Aorta (tissue), 5 donors: Measurements from ENCODE around the gene ACAD8. TPM values are rescaled to one million over a fixed set of nuclear protein-coding genes. Genes with fewer than 3 reads are reported as not detected.

Experiments
- ATAC-seq: fragments of 200-7000 bp; cut with Tn5 transposase; one replicate; pipeline ENCODE4 v1.9.1; 2022; ENCODE audit warnings: moderate library complexity; ENCODE audit not compliant: low FRiP score
- DNase-seq, 2 donors: peaks; one replicate each; pipeline ENCODE4 v3.0.0-alpha.2; 2020
- H3K27ac ChIP-seq, 2 donors: one replicate each; pipeline ENCODE4 v1.5.1; 2013; ENCODE audit warnings: low read length in 2 of 2, mild to moderate bottlenecking in 2 of 2, moderate library complexity in 2 of 2, control low read depth in 1 of 2, inconsistent platforms in 1 of 2, low read depth in 1 of 2
- H3K27me3 ChIP-seq, 2 donors: one replicate each; pipeline ENCODE4 v1.6.1; 2013; ENCODE audit warnings: control low read depth in 1 of 2, low read length in 1 of 2, mild to moderate bottlenecking in 1 of 2, moderate library complexity in 1 of 2; ENCODE audit not compliant: insufficient read depth in 2 of 2, control insufficient read depth in 1 of 2
- H3K36me3 ChIP-seq, 2 donors: one replicate each; pipeline ENCODE4 v1.6.1; 2013; ENCODE audit warnings: control low read depth in 1 of 2, low read length in 1 of 2, mild to moderate bottlenecking in 1 of 2; ENCODE audit not compliant: insufficient read depth in 2 of 2, control insufficient read depth in 1 of 2
- H3K4me1 ChIP-seq, 2 donors: one replicate each; pipeline ENCODE4 v1.6.1; 2013; ENCODE audit warnings: low read length in 2 of 2, control low read depth in 1 of 2, mild to moderate bottlenecking in 1 of 2, moderate library complexity in 1 of 2; ENCODE audit not compliant: insufficient read depth in 2 of 2, control insufficient read depth in 1 of 2
- H3K4me3 ChIP-seq, 2 donors: one replicate each; pipeline ENCODE4 v1.5.1; 2013; ENCODE audit warnings: low read length in 2 of 2, control low read depth in 1 of 2, mild to moderate bottlenecking in 1 of 2
- H3K9me3 ChIP-seq: one replicate; pipeline ENCODE4 v1.6.1; 2013; ENCODE audit warnings: mild to moderate bottlenecking, low read length; ENCODE audit not compliant: control insufficient read depth
- WGBS, 2 donors: extraction: QIAGEN DNeasy Blood & Tissue Kit; methylation state at CpG; one replicate each; pipeline ENCODE4 v1.1.7; 2013; 5-methylcytosine and 5-hydroxymethylcytosine counted together
- intact Hi-C, 2 donors: fragments of 100-400 bp; cut with DNase I; formaldehyde crosslinking; loops; one replicate each; pipeline versions ENCODE4 v1.14.2 to v1.15.0; 2022
- polyA plus RNA-seq, 2 donors: library from polyadenylated mRNA; stranded (reverse); fragments of 200-250 nt; gene quantifications; one replicate each; pipeline ENCODE4 v1.2.3, GENCODE V29; 2013
- total RNA-seq, 2 donors: library from RNA; stranded (reverse); fragmentation: NEBNext Ultra II Directional; extraction: Animal tissue kit (Norgen Biotek cat#: 25700); gene quantifications; one replicate each; pipeline ENCODE4 v1.2.1, GENCODE V29; 2021
- donor health status: healthy with polysubstance abuse.
- donor health status: Bipolar disorder and iron deficiency.
- donor health status: DM: no; HTN: no; CAD: no.
- donor health status: DM: no; HTN: no; CAD: no.
- donor health status: DM: yes; HTN: yes; CAD: no.

Gene ACAD8
- total and polyA plus RNA-seq, 4 donors = 7.8 to 25.3 (median 19.6) TPM

DNA sequence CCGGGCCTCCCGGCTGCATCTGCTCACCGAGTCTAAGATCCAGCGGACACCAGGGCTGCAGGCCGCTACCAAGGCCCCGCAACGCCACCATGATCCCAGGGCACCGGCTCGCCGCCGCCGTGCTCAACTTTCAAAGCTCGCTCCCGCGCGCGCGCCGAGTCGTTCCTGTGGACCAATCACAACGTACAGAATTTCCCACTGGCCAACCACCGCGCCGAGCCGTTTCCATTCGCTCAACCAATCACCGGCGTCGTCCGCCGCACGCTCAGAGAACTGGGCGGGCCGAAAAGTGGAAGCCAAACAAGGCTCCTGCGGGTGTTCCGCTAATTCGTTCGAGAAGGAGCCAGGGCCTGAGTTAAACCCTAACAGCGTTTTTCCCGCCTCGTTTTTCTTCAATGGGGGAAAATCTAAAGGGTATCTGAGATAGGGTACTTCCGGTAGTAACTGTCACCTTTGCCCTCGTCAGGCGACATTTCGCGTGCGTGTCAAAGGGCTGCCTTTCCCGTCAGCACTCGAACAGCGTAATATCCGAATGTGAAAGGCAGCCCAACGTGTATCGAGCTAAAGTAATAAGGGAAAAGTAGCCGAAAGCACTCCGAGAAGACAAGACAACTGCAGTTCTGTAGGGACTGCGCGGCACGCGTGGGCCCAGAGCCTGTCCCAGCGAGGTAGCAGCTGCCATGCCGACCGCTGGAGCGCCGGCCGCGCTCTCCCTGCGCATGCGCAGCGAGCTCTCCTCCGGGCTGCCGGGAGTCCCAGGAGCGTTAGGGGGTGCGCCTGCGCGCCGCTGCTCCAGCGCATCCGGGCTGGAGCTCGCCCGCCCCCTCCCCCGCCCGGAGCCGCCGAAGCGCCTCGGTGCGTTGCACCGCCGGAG, 29.3 kb upstream of the ACAD8 start, which contains the start of the genes NCAPD3 and VPS26B:
TSS of gene NCAPD3 (minus strand) at position 132 of the 874 bp plus-strand sequence. CDS start at position 91, 41 bp downstream.
TSS of gene VPS26B (plus strand) at position 836 of the 874 bp plus-strand sequence. CDS start 452 bp downstream, outside the sequence.
- intact Hi-C loops = loop anchor here in 1 of 2 donors (10.0 kb wide), 1 partner anchor 169 kb away; no protein-coding TSS in a partner anchor
- WGBS, 2 donors = 0% methylated on average over 72 to 89 of the region's 89 CpGs

DNA sequence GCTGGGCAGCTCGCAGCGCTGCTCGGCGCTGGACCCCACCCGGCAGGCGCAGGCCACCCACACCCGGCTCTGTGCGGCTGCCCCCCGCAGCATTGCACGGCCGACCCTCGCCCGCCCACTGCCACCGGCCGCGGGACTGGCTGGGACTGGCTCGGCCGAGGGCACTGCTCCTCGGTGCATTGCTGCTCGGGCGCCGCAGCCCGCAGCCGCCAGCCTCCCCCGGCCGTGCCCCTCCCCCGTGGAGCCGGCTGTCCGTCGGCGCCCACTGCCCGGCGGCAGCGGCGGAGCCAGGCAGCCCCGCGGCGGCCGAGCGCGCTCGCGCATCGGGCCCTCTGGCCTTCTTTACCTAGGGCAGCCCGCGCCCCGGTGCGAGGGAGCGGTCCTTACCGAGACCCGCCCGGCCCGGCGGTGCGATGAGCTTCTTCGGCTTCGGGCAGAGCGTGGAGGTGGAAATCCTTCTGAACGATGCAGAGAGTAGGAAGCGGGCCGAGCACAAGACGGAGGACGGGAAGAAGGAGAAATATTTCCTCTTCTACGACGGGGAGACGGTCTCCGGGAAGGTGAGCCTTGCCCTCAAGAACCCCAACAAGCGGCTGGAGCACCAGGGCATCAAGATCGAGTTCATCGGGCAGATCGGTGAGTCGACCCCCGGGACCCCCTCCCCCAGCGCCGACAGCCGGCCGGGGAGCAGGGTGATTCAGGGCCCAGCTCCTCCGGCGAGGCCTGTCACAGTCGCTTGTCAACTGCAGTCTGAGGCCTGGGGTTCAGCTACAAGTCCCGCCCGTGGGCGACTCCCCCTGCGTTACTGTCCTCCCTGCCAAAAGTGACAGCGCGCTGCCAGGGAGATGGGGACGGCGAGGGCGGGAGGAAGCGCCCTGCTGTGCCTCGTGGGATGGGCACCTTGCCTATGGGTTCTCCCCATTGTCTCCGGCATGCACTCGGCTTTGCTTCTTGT, 28.4 kb upstream of the ACAD8 start:
- no peaks in the 10 kb centered on the region for H3K27me3 ChIP-seq
- no peaks in the 10 kb centered on the region for H3K36me3 ChIP-seq
- DNase-seq (peak; percentile 81 to 85), ATAC-seq (peak; percentile 63)
- no peaks in the 10 kb centered on the region for H3K9me3 ChIP-seq
- peak overlapping the region; percentile 73 to 79 for H3K4me3 ChIP-seq
- intact Hi-C loops = loop anchor here in 1 of 2 donors (10.0 kb wide), 1 partner anchor 170 kb away; no protein-coding TSS in a partner anchor
- 0 to 1% methylated on average over 82 to 93 of the region's 93 CpGs for WGBS, 2 donors
- H3K4me1 ChIP-seq = peaks cover 0 to 5% of the 10 kb centered on the region in 2 donors
- H3K27ac ChIP-seq = peak overlapping the region in 1 of 2 donors; percentile 46

More for the DNA sequence above, 29.3 kb upstream of the ACAD8 start, which contains the start of the genes NCAPD3 and VPS26B:
- Histone ChIP-seq H3K4me3 (peak within 1 kb of the TSS; percentile 73 to 79), H3K4me1 (peaks cover 0 to 5% of the 10 kb centered on the region in 2 donors), H3K27ac (peak within 1 kb of the TSS in 1 of 2 donors; percentile 78), H3K9me3 (no peaks in the 10 kb centered on the region), H3K36me3 (peaks cover 0 to 1% of the 10 kb centered on the region in 2 donors), H3K27me3 (no peaks in the 10 kb centered on the region)
- ATAC-seq = peak; percentile 98
- DNase-seq = peak; percentile 98 to 99

DNA sequence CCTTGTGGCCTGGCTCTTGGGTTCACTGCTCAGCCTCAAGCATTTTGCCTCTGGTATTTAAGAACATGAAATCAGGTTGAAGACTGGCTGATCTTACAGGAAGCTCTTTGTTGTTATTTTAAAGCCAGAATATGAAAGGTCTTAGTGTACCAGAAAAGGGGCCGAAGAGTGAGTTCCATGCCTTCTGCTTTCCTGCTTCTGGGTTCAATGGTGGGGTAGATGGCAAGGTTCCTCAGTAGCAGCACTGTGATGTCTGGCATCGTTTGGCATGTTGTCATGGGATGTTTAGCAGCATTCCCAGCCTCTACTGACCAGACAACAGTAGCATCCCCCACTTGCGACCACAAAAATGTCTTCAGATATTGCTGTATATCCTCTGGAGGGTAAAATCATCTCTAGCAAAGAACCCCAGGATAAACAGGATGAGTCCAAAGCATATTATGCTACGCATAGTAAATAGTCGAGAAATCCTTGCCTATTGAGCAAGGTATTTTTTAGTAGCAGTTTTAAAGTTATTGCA, 26.5 kb upstream of the ACAD8 start:
- H3K27me3 ChIP-seq = no peaks in the 10 kb centered on the region
- ATAC-seq (no peak), DNase-seq (no peak)
- WGBS, 2 donors = 78 to 89% methylated on average over 5 of the region's 5 CpGs
- peaks cover 0 to 5% of the 10 kb centered on the region in 2 donors for H3K4me1 ChIP-seq
- intact Hi-C loops = loop anchor here in 1 of 2 donors (10.0 kb wide), 1 partner anchor 172 kb away; no protein-coding TSS in a partner anchor
- H3K27ac ChIP-seq = no peak overlapping the region
- H3K4me3 ChIP-seq = no peak overlapping the region
- no peaks in the 10 kb centered on the region for H3K36me3 ChIP-seq
- H3K9me3 ChIP-seq = no peaks in the 10 kb centered on the region

DNA sequence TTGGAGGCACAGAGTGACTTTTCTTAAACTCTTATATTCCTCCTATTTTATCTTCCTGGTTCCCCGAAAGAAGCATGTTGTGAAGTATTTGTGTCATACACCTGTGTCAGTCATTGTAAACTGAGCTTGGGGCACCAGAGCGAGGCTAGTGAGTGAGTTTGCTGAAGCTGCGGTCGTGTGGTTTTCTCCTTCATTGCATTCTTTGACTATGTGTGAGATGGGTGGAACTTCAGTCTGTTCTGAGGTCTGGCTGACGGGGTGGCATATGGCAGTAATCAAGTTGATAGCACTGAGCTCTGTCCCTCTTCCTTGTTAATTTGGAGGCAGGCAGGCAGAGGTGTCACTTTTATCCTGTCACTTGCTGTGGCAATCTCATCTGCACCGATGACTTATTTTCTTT, 24.7 kb upstream of the ACAD8 start:
- ATAC-seq = no peak
- intact Hi-C loops = loop anchor here in 1 of 2 donors (10.0 kb wide), 1 partner anchor 174 kb away; no protein-coding TSS in a partner anchor

DNA sequence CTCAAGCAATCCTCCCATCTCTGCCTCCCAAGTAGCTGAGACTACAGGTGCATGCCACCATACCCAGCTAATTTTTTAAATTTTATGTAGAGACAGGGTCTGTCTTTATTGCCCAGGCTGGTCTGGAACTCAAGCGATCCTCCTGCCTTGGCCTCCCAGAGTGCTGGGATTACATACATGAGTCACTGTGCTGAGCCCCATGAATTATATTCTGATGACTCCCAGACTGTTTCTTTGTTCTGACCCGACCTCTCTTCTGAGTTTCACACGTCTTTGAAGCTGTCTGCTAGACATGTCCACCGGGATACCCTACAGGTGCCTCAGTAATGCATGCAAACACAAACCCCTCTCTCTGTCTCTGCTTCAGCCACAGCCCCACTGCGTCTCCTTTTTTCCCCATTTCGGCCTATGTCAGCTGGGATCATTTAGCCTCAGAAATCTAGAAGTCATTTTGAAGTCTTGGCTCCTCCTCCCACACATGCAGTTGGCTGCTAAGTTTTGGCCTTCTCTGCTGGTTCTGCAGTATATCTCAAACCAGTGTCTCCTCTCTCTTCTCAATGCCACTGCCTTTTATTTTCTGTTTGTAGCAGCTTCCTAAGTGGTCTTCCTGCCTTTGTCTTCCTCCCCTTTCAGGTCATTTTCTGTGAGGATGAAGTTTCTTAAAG, 24.1 kb upstream of the ACAD8 start:
- ATAC-seq (no peak), DNase-seq (no peak)
- intact Hi-C loops = loop anchor here in 1 of 2 donors (10.0 kb wide), 1 partner anchor 174 kb away; no protein-coding TSS in a partner anchor
- H3K4me1 ChIP-seq = no peaks in the 10 kb centered on the region
- no peaks in the 10 kb centered on the region for H3K36me3 ChIP-seq
- no peaks in the 10 kb centered on the region for H3K9me3 ChIP-seq
- 82 to 83% methylated on average over 6 of the region's 6 CpGs for WGBS, 2 donors
- H3K27ac ChIP-seq = no peak overlapping the region
- no peak overlapping the region for H3K4me3 ChIP-seq
- no peaks in the 10 kb centered on the region for H3K27me3 ChIP-seq

More for the DNA sequence above, 24.7 kb upstream of the ACAD8 start:
- H3K4me3 ChIP-seq = no peak overlapping the region
- H3K9me3 ChIP-seq = no peaks in the 10 kb centered on the region
- H3K27me3 ChIP-seq = no peaks in the 10 kb centered on the region
- no peaks in the 10 kb centered on the region for H3K4me1 ChIP-seq
- no peaks in the 10 kb centered on the region for H3K36me3 ChIP-seq
- H3K27ac ChIP-seq = no peak overlapping the region
- no peak for DNase-seq
- WGBS, 2 donors = 84 to 85% methylated on average over 6 of the region's 6 CpGs

DNA sequence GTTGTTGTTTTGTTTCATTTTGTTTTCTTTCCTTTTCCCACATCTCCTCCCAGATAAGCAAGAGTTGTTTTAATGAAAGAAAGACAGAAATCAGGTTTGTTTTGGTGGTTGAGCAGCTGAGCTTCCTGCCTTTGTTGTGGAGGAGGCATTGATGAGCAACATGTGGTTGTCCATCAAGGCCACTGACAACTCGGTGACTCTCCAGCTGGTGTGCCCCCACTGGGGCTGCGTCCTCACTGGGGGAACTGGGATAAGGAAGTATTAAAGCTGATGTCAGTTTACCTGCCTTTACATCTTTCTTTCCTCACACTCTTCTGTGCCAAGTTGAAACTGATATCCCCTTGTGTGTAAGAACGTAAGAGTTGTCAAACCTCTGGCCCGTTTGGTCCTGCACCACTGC, 23.0 kb upstream of the ACAD8 start:
- no peaks in the 10 kb centered on the region for H3K4me1 ChIP-seq
- H3K27me3 ChIP-seq = no peaks in the 10 kb centered on the region
- no peaks in the 10 kb centered on the region for H3K36me3 ChIP-seq
- DNase-seq (no peak), ATAC-seq (no peak)
- H3K27ac ChIP-seq = no peak overlapping the region
- intact Hi-C loops = no loop called here
- H3K9me3 ChIP-seq = no peaks in the 10 kb centered on the region
- 56 to 76% methylated on average over 4 of the region's 4 CpGs for WGBS, 2 donors
- H3K4me3 ChIP-seq = no peak overlapping the region

DNA sequence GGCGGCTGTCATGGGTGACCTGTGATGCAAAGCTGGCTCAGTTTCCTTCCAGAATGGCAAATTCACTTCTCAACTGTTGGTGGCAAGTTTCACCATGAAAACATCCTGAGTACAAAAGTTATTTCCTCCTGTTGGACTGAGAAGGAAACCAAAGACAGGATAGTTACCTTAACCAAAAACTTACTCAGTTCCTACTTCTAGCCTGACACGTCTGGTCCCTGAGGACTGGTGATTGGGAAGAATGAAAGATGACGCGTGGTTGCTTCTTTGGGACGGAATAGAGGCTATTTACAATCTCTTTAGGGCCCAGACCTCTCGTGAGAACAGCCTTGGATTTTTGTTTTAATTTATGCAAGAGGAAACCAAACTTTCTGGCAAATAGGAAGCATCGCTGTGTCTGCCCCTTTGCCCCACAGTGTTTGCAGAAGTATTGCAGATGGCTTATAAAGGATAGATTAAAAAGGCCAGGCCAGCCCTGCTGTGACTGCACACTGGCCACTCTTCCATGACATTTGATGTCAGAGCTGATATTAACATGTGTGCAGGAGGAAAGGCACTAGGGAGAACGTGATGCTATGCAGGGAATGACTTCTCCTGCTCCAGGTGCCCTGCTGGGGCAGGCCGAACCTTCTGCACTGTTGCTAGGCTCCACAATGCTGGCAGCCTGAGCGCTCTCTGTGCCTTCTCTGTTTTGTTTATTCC, 21.3 kb upstream of the ACAD8 start:
- intact Hi-C loops = no loop called here
- no peak for ATAC-seq
- Histone ChIP-seq H3K9me3 (no peaks in the 10 kb centered on the region), H3K27ac (no peak overlapping the region), H3K4me1 (no peaks in the 10 kb centered on the region), H3K36me3 (peaks cover 0 to 3% of the 10 kb centered on the region in 2 donors), H3K27me3 (no peaks in the 10 kb centered on the region), H3K4me3 (no peak overlapping the region)
- no peak for DNase-seq
- 75 to 77% methylated on average over 10 of the region's 10 CpGs for WGBS, 2 donors
